OCI-LY3 (cell line): ENCODE measurements around the gene CPT1A.

ENCODE experiments used
- CTCF ChIP-seq: fragments of 200-600, 300-600 bp; sonication (generic); IDR thresholded peaks from 2 replicates; pipeline ENCODE4 v1.5.1; 2014; ENCODE audit warnings: antibody characterized with exemption, low read length, low read depth
- EZH2phosphoT487 ChIP-seq: fragments of 200-600 bp; shearing (Covaris generic); IDR thresholded peaks from 2 replicates; pipeline ENCODE4 v1.6.1; 2018; ENCODE audit warnings: antibody characterized with exemption, mixed run types, low read depth

- no peak for TF ChIP-seq CTCF
- no peak for TF ChIP-seq EZH2phosphoT487
Measured at GRCh38 chr11:68796801-68797200, 44.9 kb downstream of the CPT1A start.
